ENCODE results near the gene AQP1.

Gene AQP1

DNA sequence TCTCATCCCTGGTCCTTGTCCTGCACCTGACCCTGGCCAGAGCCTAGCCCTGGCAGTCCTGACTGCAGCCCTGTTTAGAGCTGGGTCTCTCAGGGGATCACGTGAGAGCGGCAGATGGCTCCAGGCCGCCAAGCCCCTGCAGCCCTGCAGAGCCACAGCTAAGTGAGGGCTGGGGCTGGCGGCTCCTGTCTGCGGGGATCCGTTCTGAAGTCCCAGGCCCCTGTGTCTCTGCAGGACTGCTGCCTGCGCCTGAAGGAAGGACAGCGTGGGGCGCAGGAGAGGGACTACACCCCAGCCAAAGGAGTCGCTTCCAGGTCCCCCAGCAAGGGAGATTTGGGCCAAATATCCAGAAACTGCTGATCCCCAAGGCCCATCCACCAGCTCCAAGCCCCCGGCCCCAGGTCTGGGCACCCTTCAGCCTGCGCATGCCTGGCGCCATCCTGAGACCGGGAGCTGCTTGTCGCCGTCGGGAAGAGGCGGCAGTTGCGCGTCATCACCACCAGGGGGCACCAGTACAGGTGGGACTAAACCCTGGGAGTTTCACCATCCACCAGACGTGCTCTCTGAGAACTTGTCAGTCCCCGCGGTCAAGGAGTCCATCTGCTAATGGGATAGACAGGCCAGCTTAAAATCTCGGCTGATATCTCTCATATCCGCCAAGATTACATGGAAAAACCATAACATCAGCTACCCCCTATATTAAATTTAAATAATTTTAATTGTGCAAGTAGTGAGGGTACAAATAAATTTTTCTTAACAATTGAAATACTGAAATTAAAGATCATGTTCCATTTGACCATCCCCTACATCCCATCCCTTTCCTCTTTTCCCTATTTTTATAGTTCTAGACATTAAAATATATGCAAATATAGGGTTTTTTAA lies 27.0 kb downstream of the AQP1 start:
- DNase-seq, result no peak

- no peak for DNase-seq
Measured at GRCh38 chr7:30941582-30942323, 30.1 kb downstream of the AQP1 start.

DNA sequence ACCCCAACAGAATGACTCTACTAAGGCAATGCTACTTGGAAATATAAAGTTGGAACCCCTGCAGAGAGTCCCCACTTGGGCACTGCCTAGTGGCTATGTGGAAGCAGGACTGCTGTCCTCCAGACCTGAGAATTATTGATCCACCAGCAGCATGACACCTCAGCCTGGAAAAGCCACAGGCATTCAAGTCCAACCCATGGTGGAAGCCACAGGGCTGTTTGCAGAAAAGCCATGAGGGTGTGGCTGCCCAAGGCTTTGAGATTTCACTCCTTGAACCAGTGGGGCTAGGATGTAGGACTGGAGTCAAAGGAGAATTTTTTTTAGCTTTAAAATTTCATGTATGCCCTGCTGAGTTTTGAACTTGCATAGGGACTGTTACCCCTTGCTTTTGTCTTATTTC lies 38.5 kb downstream of the AQP1 start:
- no peak for DNase-seq

- DNase-seq, result no peak
Measured at GRCh38 chr7:30954914-30955313, 43.3 kb downstream of the AQP1 start.

GRCh38 chr7:30956704-30957103 lies 45.1 kb downstream of the AQP1 start:
- DNase-seq, result no peak

DNA sequence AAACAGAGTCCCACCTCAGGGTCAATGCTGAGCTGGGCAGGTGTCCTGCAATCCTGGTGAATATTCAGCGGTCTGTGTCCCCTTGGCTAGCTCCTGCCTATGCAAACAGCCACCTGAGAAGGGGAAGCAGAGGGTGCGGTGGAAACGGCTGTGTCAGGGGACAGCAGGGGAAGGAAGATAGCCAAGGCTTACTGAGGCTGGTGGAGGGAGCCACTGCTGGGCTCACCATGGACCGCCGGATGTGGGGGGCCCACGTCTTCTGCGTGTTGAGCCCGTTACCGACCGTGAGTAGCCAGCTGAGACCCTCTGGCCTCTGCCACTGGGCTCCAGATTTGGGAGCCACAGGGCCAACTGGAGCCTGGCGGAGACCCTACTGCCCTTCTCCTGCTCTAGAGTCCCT lies 52.2 kb downstream of the AQP1 start, which contains the start of gene GHRHR:
Gene GHRHR (plus strand): TSS at position 112 of the 400 bp plus-strand sequence. CDS start 116 bp downstream, at position 228.
- DNase-seq, result no peak

- DNase-seq, result no peak
Measured at GRCh38 chr7:30965372-30965771, 53.7 kb downstream of the AQP1 start.

- DNase-seq, result no peak
Measured at GRCh38 chr7:30965883-30966282, 54.2 kb downstream of the AQP1 start.

GRCh38 chr7:30968294-30968693 lies 56.6 kb downstream of the AQP1 start:
- DNase-seq, result no peak

- no peak for DNase-seq
Measured at GRCh38 chr7:30968747-30969603, 57.3 kb downstream of the AQP1 start.

DNA sequence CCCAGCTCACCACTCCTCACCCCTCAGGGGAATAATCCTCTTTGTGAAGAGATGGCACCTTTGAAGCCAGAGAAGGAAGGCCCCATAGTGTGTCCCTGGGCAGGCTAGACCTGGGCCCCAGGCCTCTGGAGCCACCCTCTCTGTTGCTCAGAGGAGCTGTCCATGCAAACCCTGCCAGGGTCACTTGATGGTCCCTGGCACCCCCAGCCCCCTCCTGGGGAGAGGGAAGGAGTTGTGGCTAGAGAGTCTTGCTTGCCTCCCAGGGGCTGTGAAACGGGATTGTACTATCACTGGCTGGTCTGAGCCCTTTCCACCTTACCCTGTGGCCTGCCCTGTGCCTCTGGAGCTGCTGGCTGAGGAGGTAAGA lies 57.9 kb downstream of the AQP1 start:
- DNase-seq, result no peak

DNA sequence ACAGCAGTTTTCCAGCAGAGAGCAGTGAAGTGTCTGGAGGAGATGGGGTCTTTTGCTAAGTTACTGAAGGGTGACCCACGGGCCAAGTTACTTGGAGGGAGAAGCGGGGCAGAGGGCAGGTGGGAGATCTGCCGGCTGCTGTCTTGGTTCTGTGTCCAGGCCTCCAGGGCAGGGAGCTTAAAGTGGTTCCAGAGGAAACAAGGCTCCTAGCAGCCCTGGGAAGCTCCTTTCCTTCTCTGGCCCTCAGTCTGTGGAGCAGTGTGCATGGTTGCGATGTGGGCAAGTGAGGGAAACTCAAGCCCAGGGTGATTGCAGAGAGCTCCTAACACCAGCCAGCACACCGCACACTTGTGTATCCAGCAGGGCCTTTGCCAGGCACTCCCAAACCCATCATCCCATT lies 58.4 kb downstream of the AQP1 start:
- no peak for DNase-seq

GRCh38 chr7:30970594-30971094 lies 59.0 kb downstream of the AQP1 start:
- no peak for DNase-seq

DNA sequence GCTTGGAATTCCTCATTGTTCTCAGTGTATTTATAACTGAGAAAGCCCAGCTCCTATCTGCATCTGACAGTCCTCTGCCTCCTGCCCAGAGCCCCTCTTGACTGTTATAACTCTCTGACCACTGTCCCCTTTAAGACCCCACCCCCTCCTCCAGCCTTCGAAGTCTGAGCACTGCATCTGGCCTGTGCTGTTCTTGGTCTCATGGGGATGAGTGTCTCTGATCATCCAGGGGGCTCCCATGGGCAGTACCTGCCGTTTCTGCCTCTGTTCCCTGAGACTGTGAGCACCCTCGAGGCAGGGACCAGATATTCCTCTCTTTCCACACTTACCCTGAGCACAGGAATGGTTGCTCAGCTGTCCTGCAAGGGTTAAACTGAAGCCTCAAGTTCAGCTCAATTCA lies 59.8 kb downstream of the AQP1 start:
- DNase-seq, result no peak

DNA sequence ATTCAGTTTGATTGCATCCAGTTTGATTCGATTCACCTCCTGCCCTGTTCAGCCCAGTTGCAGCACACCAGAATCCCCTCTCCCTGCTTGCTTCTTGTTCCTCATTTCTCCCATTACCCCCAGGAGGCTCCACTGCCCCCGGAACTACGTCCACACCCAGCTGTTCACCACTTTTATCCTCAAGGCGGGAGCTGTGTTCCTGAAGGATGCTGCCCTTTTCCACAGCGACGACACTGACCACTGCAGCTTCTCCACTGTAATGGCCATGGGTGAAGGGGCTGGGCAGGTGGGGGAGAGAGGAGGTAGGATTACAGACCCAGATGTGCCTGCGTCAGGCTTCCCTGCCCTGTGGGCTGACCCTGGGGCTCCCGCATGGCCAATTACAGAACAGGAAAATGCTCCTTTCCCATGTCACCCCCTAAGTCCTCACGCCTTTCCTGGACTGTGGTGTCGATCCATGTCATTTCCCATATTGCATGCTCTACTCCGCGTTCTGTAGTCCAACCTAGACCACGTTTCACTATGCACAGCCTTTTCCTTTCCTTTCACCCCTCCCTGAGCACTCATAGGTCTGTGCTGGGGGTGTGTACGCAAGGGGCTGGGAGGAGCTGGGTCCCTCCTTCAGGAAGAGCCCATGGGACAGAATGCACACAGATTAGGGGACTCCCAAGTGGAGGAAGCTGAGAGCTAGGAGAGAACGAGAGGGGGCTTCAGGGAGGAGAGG lies 60.3 kb downstream of the AQP1 start:
- no peak for DNase-seq

GRCh38 chr7:30973292-30973691 lies 61.6 kb downstream of the AQP1 start:
- DNase-seq, result no peak

GRCh38 chr7:30973791-30974604 lies 62.3 kb downstream of the AQP1 start:
- no peak for DNase-seq

DNA sequence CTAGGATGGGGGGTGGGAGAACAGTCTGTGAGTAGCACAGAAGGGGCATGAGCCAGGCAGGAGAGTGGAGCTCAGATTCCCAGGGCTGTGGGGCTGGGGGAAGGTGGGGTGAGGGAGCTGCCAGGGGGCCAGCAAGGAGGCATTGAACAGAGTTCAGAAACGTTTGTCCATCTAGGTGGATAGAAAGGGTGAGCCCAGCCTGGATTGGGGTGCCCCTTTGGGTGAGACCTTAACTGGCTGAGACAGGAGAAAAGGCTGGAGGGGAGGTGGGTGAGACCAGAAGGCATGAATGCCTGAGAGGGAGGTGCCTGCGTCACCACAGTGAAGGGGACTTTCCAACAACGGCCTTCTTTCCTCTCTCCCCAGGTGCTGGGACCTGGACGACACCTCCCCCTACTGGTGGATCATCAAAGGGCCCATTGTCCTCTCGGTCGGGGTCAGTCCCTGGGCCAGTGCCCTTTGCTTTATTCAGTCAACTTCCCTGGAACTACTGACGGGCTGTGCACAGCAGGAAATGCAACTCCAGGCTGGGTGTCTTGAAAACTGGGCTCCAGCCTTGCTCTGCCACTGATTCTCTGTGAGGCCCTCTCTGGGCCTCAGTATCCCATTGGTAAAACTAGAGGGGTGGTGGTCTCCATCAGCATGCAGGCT lies 63.1 kb downstream of the AQP1 start:
- no peak for DNase-seq

Measured in NCI-H187 treated with DMSO at 0.1 percent for 48 hours (cell line).